Daoy (cell line): ENCODE measurements around the gene MFSD1. TPM values are rescaled to one million over a fixed set of nuclear protein-coding genes. Genes with fewer than 3 reads are reported as not detected.

ENCODE experiments used
- total RNA-seq: library from RNA; depleted of rRNA; stranded (reverse); fragments of >200 nt; shearing (Covaris generic); gene quantifications from 2 replicates; pipeline ENCODE4 v1.2.3, GENCODE V29; 2014; rRNA removed

Gene MFSD1
- total RNA-seq, 1 experiment from 2014 or later, result 90.1 TPM

Other genes with a start within 250 kb of the MFSD1 start
- 34.9 and 70.0 TPM in 2 replicates for gene MLF1, start 230.9 kb upstream of the MFSD1 start, total RNA-seq
- 58.9 and 71.7 TPM in 2 replicates for gene GFM1, start 157.5 kb upstream of the MFSD1 start, total RNA-seq
- gene LXN, start 129.4 kb upstream of the MFSD1 start, total RNA-seq, result not detected in 2 replicates
- not detected in 2 replicates for gene RARRES1, start 69.6 kb upstream of the MFSD1 start, total RNA-seq